HG02678 (cell line): ENCODE results near the gene NAALADL2.
"Not testable (repeated sequence)": the region's sequence is repeated elsewhere in the genome, so short reads cannot be mapped to it uniquely, and the experiment has no call there.

Source experiments
- ATAC-seq: cut with Tn5 transposase; IDR thresholded peaks from one replicate; pipeline ENCODE4 v1.9.1; 2021; ENCODE audit warnings: mild to moderate bottlenecking, moderate library complexity; ENCODE audit not compliant: unreplicated experiment

The NAALADL2 gene

DNA sequence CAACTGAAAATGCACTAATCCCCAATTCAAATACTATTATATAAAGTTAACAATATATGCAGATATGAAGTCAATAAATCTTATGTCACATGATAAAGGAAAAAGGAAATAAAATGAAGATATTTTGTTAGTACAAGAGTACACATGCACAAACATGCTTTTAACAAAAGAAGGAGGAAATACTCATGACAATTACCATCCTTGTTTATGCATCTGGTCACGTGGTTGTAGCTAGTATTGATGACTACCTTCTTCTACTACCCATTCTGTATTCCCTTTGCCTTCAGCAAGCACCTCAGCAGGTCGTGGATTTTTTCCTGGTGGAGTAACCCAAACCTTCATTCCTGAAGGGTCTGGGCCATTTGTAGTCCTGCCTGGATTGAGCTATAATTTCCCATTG is 669.6 kb downstream of the NAALADL2 start:
- ATAC-seq = not testable (repeated sequence)

DNA sequence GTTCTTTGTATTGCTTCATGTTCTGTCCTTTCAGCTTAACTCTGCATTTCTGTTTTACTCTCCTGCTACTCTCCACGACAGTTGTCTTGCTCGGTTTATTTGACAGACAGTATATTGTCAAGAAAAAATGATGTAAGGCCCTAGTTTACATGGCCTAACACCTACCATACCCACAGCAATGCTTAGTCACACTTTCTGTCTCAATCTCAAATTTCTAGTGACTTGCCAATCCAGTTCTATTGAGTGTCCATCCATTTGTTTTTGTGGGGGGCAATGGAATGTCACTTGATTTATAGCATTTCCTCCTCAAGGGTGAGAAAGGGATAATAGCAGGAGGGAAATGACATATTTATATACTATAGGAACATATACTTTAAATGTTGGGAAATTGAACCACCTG is 676.2 kb downstream of the NAALADL2 start:
- ATAC-seq = no peak

- no peak for ATAC-seq
Measured at GRCh38 chr3:175546115-175546514, 687.0 kb downstream of the NAALADL2 start.

- ATAC-seq = no peak
Measured at GRCh38 chr3:175552929-175553328, 693.8 kb downstream of the NAALADL2 start.

DNA sequence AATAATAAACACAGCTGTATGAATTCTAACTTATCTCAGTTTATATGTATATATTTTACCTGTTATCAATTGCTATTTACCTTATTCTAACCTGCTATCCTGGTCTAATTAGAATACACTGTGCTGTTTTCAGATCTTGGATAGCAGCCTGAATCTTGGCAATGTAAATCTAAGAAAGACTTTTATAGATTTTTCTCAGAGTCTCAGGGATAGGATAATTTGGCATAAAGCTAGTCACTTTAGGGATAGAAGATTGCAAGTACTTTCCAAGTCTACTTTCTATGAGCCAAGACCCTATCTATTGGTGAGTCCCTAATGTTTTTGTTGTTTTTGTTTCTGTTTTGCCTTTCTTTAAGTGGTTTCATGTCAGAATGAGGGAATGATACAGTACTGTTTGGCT is 695.7 kb downstream of the NAALADL2 start:
- no peak for ATAC-seq

- no peak for ATAC-seq
Measured at GRCh38 chr3:175558261-175558660, 699.1 kb downstream of the NAALADL2 start.

DNA sequence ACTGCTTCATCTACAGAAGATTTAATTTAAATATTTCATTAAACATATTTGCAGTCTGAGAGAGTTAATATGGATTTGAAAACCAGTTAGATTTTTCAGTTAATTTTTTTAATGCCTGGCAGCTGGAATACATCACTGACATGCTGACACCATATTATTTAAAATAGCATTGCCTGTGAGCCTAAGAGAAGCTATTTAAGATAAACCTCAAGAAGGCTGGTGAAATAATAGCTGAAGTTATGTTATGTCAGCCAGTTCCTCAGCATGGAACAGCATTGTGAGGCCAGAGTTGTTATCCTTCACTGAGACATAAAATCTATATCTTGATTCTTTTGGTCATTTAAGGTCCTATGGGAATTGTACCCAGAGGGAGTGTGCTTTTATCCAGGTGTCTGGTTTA is 705.2 kb downstream of the NAALADL2 start:
- no peak for ATAC-seq

- ATAC-seq = no peak
Measured at GRCh38 chr3:175571096-175571495, 712.0 kb downstream of the NAALADL2 start.

GRCh38 chr3:175573226-175573625 is 714.1 kb downstream of the NAALADL2 start:
- ATAC-seq = no peak

DNA sequence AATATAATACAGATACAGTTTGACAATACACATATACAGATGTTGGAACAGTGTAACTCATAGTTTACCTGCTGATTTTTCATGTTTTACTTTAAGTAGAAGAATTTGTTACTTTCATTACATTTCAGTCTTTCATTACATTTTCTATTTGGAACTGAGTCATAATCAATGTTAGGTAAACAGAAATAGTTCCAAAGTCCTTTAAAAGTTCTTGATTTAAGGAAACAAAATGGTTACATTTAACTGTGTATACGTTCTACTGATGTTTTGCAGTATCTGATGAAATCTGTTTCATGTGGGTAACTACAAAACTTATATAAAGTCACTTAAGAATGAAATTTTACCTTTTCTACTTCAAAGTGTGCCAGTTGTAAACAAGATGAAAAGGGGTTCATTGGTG is 721.2 kb downstream of the NAALADL2 start:
- no peak for ATAC-seq

DNA sequence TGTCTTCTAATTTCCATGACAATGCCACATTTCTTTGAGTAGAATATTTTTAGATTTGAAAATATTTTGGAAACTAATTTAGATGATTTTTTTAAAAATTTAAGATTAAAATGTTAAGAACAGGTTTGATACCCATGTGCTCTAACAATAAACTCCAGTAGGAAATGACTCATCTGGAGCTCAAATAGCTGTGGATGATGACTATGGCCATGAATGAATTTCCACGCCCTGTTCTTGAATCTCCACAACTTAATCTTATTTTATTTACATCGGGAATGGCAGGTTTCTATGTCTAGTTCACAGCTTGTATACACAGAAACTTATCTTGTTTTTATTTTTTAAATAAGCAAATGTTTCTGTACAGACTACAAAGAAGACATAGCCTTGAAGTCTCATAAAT is 726.8 kb downstream of the NAALADL2 start:
- ATAC-seq = no peak

- ATAC-seq = no peak
Measured at GRCh38 chr3:175590745-175591144, 731.6 kb downstream of the NAALADL2 start.

GRCh38 chr3:175591375-175591774 is 732.2 kb downstream of the NAALADL2 start:
- ATAC-seq = no peak

DNA sequence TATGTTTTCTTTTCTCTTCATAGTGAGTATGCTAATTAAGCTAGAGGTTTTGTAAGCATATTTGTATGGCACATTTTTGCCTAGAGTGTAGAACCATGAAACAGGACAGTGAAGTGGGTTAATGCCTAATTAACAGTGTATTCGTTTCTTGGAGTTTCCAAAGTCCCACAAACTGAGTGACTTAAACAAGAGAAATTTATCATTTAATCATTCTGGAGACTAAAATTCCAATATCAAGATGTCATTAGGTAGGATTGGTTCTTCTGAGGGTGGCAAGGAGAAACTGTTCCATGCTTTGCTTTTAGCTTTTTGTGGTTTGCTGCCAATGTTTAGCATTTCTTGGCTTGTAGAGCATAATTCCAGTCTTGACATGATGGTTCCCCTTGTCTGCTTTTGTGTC is 734.2 kb downstream of the NAALADL2 start:
- ATAC-seq = no peak

DNA sequence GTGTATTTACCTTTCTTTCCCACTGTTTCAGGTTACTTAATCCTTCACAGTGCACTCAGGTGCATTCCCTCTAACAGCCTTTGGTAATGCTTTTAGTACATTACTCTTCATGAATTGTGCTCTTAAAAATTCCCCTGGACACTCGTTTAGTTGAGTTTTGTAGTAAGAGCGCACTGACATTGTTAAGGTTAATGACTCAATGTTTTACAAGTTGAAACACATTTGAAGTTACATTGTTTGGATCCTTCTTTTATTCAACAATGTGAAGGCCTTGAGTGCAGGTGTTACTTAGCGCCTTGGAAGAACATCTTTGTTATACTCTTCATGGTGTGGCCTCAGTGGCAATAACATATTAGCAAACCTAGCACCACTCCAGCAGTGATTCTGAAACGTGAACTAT is 739.6 kb downstream of the NAALADL2 start:
- ATAC-seq = no peak

GRCh38 chr3:175601521-175601920 is 742.4 kb downstream of the NAALADL2 start:
- no peak for ATAC-seq

GRCh38 chr3:175605851-175606250 is 746.7 kb downstream of the NAALADL2 start:
- ATAC-seq = no peak

GRCh38 chr3:175606650-175607318 is 747.6 kb downstream of the NAALADL2 start:
- no peak for ATAC-seq

DNA sequence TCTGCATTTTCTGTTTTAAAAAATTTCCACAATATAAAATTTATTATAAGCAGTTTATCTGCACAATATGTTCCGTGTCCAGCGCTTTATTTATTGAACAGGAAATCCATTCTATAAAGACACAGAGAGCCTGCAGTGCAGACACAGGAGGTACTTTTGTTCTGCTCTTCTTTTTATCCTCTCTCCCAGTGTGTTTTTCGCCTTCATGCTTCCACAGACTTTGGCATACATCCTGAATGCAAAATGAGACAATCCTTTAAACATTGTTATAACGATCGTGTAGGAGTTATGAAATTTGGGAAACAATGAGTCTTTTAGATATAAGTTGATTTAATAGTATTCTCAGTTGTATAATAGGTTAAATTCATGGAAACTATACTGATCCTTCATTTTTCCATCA is 749.2 kb downstream of the NAALADL2 start:
- ATAC-seq = no peak

- no peak for ATAC-seq
Measured at GRCh38 chr3:175608911-175609310, 749.8 kb downstream of the NAALADL2 start.

DNA sequence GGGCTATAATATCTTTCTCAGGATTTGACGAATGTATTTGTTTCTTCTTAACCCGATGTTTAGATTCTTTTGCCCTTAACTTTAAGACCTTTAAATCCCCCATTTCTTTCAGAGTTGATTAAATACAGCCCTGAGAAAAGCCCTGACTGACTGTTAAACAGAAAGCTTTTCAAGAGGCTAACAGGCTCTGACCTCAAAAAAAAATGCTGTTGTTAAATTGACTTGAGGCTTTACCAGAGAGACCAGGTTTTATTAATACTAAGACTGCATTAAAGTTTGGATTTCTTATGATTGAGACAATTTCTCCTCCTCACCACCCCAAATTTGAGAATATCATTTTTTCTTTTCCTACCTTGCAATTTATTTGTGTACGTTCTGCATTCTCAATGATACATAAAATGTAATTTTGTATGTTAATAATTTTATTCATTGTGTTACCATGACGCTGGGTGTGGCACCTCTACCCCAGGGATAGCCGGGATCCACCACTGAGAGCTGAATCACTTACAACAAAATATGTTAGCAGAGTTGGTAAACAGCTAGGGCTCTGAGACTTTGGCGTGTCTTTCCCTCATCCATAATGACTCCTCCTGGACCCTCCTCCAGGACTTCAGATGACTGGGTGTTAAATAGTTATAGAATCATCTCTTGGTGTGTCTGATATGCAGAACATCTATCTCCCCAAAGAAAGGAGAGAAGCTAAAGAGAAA is 753.5 kb downstream of the NAALADL2 start:
- no peak for ATAC-seq

DNA sequence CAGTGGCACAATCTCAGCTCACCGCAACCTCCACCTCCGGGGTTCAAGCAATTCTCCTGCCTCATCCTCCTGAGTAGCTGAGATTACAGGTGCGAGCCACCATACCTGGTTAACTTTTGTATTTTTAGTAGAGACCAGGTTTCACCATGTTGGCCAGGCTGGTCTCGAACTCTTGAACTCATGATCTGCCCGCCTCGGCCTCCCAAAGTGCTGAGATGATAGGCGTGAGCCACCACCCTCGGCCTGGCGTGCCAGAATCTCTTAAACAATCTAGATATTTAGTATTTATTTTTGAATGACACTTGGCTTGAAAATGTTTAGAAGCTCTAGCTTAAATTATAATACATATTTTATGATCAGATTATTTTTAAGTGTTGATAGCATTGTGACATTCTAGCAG is 755.0 kb downstream of the NAALADL2 start:
- ATAC-seq = not testable (repeated sequence)

DNA sequence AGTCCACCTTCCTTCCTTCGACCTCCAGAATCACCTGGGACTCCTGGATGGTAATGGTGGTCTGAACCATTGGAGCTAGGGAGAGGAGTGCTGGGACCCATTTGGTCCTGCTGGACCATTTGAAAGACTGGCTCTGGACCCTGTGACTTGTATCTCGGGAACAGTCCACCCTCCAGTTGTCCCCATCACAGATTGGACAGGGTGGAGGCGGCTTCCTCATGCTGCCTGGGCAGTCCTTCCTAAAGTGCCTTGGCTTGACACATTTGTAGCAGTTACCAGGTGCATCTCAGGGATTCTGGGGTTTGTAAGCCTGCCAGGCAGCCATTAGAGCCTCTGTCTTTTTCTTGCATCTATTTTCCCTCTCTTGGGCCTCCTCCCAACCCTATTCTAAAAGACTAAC is 758.1 kb downstream of the NAALADL2 start:
- ATAC-seq = no peak
